Measurements from ENCODE around the gene EDN3. TPM values are rescaled to one million over a fixed set of nuclear protein-coding genes. Genes with fewer than 3 reads are reported as not detected.

Gene EDN3, protein sequence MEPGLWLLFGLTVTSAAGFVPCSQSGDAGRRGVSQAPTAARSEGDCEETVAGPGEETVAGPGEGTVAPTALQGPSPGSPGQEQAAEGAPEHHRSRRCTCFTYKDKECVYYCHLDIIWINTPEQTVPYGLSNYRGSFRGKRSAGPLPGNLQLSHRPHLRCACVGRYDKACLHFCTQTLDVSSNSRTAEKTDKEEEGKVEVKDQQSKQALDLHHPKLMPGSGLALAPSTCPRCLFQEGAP
- total RNA-seq: not detected

DNA sequence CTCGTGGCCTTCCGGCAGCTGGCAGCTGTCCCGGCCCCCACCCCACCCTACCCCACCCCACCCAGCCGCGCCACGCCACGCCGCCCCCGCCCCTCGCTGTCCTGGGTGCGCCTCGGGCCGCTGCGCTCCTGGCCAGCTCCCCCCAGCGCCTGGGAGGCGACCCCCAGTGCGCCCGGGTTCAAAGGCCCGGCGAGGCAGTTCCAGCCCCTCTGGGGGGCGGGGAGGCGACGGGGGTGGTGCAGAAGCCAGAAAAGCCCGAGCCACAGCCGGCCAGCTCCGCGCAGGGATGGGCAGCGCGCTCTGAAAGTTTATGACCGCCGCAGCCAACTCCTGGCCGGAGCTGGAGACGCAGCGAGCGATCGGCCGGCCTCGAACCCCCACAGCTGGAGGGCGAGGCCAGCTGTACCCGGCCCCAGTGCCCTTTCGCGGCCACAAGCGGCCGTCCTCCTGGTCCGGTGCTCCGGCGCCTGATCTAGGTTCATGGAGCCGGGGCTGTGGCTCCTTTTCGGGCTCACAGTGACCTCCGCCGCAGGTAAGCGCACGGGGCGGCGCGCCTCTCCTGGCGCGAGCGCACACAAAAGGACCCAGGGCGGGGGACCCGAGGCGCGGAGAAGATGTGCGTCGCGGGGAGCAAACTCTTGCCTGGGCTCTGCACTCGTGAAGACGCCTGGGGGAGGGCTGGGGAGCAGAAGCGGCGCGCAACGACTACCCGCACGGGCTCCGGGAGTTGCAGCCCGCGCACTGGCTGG is at the start of gene EDN3:
EDN3 (plus strand) TSS at position 279 of the 749 bp plus-strand sequence; CDS start at position 481, 202 bp downstream.
- ATAC-seq: no peak
- intact Hi-C loops (cut with DNase I): no loop called here

DNA sequence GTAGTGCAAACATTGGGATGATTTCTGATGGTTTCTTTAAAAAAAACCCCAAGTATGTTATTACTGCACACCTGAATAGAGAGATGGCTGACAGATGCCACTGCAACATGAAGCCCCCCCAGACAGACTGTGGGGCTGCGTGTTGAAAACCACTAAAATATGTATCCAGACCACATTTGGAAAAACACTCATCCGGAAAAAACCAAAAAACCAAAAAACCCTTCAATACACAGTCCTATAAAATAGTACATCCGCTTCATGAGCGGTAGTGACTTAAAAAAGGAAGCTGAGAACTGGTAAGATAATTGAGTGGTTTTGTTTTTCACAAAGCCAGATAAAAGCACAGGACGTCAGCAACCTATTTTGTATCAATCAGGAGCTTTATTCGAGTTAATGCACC is 47.1 kb upstream of the EDN3 start:
- ATAC-seq: no peak
- no peak for DNase-seq (ENCODE audit: low spot score)
- intact Hi-C loops (cut with DNase I): no loop called here

More for the DNA sequence above, at the start of gene EDN3:
- DNase-seq (ENCODE audit: low spot score): no peak

DNA sequence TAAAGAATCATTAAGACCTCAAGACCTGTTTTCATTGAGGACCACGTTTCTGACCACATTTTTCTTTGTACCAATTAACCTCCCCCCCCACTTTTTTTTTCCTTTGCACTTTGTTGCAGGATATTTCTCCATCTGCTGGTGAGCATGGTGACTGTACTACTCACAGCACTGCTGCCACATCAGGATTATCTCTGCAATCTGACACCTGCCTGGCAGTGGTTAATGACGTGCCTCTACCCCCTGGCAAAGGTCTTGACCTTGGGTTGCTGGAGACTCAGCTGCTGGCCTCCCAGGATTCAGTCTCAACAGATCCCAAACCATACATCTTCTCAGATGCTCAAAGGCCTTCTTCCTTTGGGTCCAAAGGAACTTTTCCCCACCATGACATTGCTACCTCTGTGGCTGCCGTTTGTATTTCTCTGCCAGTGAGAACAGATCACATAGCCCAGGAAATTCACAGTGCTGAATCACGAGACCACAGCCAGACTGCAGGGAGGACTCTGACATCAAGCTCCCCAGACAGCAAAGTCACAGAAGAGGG is 46.6 kb upstream of the EDN3 start:
- ATAC-seq: no peak
- DNase-seq (ENCODE audit: low spot score): no peak
- intact Hi-C loops (cut with DNase I): no loop called here

DNA sequence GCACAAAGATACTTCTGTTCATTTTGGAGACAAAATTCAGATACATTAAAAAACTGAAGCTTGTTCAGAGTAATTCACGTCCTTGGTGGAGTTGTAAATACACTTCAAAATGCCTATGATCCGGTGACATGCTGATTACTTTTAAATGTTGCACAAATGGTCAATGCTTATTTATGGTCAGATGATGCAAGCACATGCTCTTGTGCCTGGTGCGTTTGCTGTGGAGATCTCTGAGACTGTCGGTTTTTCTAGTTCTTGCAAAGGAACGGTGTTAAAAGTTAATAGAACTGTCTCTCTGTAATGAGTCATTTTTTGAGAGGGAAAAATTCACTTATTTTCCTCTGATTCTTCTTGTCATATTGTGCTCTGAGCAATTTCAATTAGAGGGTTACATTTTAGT is 45.2 kb upstream of the EDN3 start:
- ATAC-seq (no peak), DNase-seq (ENCODE audit: low spot score) (no peak)
- intact Hi-C loops (cut with DNase I): no loop called here

DNA sequence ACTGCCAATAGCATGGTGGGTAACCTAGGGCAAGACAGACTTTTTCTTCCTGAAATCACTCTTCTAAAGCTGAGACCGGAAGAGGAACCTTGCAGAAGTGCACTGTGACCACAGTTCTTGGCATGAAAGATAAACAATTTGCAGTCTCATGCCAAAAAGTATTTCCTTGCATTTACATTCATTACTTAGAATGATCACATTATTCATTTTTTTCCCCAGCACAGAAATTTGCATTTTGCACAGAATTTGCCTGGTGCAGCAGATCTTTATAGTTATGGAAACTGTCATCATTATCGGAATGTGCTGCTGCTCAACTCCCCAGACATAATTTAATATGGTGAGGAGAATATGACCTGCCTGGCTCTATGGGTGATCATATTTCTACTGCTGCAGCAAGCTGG is 42.2 kb upstream of the EDN3 start:
- no peak for ATAC-seq
- intact Hi-C loops (cut with DNase I): no loop called here

DNA sequence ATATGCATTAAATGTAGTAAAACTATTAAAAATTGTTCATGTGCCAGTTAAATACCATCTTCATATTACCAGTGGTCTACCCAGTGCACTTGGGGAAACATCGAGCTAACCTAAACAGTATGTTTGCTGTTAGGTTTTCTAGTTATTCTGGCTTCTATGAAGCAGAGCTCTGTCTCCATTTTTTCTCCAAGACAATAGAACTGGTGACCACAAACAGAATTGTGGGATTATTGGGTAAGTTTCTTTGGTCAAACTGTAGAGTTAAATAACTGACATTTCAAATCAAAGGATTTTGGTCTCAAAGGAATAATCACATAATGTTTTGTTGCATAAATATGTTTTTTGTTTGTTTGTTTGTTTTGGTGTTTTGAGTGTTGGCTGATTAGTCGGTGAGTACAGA is 40.5 kb upstream of the EDN3 start:
- DNase-seq (ENCODE audit: low spot score) (no peak), ATAC-seq (no peak)
- intact Hi-C loops (cut with DNase I): no loop called here

More for the DNA sequence above, 42.2 kb upstream of the EDN3 start:
- no peak for DNase-seq (ENCODE audit: low spot score)

DNA sequence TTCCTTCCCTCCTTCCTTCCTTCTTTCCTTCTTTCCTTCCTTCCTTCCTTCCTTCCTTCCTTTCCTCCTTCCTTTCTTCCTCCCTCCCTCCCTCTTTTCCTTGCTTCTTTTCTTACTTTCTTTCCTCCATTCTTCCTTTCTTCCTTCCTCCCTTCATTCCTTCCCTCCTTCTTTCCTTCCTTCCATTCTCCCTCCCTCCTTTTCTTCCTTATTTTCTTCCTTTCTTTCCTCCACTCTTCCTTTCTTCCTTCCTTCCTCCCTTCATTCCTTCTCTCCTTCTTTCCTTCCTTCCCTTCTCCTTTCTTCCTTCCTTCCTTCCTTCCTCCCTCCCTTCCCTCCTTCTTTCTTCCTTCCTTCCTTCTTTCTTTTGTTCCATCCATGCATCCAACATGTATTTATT is 35.1 kb upstream of the EDN3 start:
- no peak for ATAC-seq
- intact Hi-C loops (cut with DNase I): no loop called here
- DNase-seq (ENCODE audit: low spot score): no peak

DNA sequence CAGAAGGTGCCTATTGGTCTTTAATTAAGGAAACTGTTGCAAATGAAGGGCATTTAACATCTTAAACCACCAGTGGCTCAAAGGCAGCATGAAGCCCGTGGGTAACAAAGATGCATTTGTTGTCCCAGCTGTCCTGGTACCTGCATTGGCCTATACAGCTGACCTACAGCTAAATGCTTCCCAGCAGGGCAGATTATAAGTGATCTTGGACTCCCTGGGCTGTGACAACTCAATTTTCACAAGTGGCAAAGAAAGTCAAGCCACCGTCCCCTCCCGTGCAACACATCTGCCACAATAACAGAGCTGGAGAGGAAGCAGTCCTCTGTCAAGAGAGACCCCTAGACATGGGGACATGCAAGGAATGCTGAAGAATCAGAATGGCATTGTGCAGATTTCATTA is 31.5 kb upstream of the EDN3 start:
- intact Hi-C loops (cut with DNase I): no loop called here
- ATAC-seq (no peak), DNase-seq (ENCODE audit: low spot score) (no peak)

DNA sequence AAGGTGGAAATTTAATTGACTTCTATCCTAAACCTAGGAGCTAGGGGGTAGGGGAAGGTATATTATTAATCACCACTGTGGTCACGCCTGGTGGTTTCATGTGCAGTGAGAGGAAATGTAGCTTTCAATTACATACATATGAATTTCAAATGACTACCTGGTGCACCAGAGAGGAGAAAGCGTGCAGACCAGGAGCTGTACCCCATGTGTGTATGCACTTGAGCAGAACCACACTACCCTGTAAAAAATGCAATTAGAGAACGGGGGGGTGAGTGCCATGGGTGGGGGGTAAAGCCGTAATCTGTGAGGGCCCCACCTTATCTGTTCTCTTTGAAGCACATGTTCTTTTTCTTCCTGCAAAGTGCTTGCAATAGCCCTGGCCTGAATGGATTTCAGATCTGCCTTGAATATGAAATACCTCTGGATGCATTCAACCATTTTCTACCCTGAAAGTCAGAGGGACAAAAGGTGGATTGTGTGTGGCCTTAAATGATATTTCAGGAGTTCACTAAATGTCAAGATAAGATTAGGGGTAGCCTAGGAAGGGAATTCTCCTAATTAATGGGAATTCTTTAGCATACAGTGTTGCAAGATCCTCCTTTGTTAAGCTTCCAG is 30.9 kb upstream of the EDN3 start:
- intact Hi-C loops (cut with DNase I): no loop called here
- ATAC-seq (no peak), DNase-seq (ENCODE audit: low spot score) (no peak)

DNA sequence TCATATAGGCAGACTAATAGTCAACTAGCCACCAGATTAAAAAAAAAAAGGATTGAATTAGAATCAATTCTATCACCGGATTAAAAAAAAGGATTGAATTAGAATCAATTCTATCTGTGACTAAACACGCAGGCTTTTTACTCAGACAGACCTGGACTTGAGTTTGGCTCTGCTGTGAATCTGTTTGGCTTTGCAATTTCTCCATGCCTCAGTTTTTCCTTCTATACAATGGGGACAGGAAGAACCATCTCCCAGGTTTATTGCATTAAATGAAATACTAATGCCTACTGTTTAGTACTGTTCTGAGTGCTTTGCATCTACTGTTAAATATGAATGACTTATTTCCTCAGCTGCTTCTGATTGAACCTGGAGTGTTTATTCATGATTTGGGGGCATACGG is 30.0 kb upstream of the EDN3 start:
- ATAC-seq: no peak
- DNase-seq (ENCODE audit: low spot score): no peak

DNA sequence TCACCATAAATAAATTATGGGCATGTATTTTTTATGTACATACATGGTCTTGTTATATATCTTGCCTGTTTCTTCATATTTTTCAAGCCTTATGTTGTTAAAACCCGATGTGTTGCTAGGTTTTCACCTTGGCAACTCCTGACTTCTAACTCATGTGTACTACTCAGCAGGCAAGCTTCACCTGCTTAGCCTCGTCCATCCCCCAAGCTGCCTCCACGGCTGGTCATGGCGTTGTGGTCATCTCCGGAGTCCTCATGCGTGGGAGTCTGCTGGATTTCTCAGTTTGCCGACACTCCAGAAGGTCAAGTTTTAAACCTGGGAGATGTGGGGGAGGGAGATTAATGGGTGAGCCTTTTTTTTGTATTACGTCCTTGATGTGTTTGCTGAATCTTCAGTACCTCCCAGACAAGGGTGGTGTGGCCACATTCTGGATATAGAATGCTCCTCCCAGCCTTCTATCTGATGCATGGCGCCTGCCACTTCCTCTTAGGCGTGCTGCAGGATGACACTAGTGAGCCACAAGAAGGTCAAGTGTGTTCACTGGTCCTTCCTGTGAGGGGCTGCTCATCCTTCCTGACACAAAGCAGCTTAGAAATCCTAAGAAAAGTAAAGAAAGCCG is 26.6 kb upstream of the EDN3 start:
- ATAC-seq (no peak), DNase-seq (ENCODE audit: low spot score) (no peak)
- intact Hi-C loops (cut with DNase I): no loop called here

More for the DNA sequence above, 30.0 kb upstream of the EDN3 start:
- intact Hi-C loops (cut with DNase I): no loop called here

DNA sequence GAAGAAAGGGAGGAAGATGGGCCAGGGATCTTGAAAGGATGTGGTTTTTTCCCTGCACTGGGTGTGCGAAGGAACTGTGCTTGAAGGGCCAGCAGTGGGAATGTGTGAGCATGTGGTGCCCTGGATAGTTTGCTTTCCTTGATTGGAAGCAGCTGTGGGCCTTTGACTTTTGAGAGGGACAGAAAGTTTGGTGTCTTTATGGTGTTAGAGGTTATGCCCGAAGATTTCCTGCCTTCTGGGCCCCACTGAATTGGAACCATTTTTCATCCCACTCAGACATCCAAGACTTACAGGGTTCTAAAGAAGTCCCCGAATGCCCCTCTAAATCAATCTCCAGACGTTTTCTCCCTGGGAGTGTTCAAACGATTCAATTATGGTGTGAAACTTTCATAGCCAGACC is 23.5 kb upstream of the EDN3 start:
- ATAC-seq: no peak
- intact Hi-C loops (cut with DNase I): no loop called here
- no peak for DNase-seq (ENCODE audit: low spot score)

DNA sequence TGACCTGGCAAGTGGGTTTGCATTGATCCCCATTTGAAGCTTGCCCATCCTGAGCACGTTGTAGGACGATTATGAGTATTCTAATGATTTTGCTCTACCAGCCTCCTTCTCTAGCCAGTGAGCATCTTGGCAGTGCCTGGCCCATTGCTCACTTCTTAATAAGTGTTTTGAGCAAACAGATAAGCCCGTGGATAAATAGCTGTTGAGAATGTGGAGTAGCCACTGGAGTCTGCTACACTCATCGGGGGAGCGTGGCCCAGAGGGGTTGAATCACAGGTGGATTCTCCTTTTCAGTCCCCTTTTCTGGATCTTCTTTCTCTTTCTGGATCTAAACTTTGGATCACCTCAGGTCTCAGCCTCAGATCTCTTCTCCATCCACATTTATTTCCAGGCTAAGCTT is 15.9 kb upstream of the EDN3 start:
- no peak for DNase-seq (ENCODE audit: low spot score)
- intact Hi-C loops (cut with DNase I): no loop called here
- no peak for ATAC-seq

DNA sequence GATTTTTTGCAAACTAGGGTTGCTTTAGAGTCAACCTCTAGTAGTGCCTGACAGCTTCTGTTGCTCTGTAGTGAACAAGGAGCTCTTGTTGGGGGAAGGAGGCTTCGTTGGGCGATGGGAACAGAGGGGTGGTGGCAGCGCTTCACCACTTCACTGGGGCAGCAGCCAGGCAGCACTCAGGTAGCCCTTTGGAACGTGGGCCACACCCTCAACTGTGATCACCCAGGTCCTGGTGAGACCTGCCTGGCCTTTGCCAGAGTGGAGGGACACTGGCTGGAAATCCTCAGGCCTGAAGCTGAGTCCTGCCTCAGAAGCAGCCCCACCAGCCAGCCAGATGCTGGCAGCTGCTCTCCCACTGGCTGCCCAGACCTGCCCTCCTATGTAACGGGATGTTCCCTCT is 10.4 kb upstream of the EDN3 start:
- ATAC-seq: no peak
- intact Hi-C loops (cut with DNase I): no loop called here
- no peak for DNase-seq (ENCODE audit: low spot score)

DNA sequence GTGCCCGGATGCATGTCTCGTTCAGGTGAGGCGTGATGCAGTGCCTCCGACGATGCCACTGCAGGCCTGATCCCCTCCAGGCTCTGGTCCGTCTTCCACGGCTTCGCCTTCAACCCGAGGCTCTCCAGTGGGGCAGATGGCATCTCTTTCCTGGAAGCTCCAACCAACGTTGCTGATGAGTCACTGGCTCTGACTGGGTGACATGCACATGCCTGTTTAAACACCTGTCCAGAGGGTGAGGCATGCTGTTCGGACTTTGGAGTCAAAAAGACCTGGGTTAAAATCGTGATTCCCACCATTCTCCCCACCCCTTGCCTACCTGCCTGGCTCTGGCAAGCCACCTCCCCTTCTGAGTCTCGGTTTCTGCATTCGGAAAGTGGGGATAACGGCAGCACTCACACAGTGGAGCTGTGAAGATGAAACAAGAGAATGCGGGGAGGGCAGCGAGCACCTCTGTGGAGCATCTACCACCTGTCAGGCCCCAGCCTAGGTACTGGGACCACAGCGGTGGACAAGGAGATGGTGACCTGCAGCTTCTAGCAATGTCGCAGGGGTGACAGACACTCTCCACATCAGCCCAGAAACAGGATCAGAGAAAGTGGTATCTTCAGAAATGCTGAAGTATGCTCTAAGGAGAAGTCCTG is 8.5 kb upstream of the EDN3 start:
- DNase-seq (ENCODE audit: low spot score) (no peak), ATAC-seq (no peak)
- intact Hi-C loops (cut with DNase I): no loop called here

DNA sequence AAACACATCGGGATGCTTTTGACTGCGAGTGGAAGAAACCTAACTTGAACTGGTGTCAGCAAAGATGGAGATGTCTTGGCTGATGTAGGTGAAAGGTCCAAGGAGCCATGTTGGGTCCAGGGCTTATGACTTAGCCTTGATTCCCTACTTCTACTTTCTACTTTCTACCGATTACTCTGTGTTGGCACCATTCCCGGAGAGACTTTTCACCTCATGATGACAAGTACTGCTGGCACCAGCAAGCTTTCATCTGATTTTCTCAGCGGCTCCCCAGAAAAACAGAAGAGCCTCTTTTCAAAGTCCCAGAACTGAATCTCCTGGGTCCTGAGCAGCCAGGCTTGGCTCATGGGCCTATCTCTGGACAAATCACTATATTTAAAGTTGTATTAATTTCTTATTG is 4.9 kb upstream of the EDN3 start:
- ATAC-seq (no peak), DNase-seq (ENCODE audit: low spot score) (no peak)
- intact Hi-C loops (cut with DNase I): no loop called here

DNA sequence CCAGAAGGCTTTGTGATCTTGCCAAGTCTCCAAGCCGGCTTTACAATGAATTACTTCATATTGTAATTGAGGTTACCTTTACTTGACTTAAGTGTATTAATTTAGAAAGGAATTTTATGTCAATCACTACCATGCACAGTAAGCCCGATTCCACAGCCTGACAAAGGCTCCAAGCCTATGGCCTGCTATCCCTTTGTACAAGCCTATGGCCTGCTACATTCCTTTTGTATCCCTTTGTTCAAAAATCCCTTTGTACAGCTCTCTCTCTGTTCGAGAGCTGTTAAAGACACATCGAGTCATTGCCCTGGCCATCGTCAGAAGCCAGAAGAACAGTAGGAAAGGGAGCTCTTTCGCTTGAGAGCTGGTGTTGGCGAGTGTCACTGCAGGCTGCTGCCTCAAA is 2.7 kb upstream of the EDN3 start:
- no peak for ATAC-seq
- intact Hi-C loops (cut with DNase I): no loop called here

DNA sequence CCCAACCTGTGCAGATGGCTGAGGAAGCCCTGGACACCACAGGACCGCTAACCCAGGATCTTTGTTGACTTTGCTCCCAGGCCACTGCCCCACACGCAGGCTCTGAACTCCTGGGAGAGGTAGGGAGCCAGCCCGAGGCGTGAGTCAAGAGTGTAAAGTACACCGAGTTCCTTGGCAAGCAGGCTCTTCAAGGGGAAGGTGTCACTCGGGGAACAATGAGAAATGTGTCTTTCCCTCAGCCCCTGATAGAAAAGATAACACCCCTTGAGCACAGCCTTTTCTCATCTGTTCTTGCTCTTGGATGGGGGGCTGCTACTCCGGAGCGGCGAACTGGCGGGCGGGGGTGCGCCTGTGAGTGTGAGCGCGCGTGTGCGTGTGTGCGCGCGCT is 472 bp upstream of the EDN3 start:
- intact Hi-C loops (cut with DNase I): no loop called here
- DNase-seq (ENCODE audit: low spot score) (no peak), ATAC-seq (no peak)

More for the DNA sequence above, 2.7 kb upstream of the EDN3 start:
- no peak for DNase-seq (ENCODE audit: low spot score)

DNA sequence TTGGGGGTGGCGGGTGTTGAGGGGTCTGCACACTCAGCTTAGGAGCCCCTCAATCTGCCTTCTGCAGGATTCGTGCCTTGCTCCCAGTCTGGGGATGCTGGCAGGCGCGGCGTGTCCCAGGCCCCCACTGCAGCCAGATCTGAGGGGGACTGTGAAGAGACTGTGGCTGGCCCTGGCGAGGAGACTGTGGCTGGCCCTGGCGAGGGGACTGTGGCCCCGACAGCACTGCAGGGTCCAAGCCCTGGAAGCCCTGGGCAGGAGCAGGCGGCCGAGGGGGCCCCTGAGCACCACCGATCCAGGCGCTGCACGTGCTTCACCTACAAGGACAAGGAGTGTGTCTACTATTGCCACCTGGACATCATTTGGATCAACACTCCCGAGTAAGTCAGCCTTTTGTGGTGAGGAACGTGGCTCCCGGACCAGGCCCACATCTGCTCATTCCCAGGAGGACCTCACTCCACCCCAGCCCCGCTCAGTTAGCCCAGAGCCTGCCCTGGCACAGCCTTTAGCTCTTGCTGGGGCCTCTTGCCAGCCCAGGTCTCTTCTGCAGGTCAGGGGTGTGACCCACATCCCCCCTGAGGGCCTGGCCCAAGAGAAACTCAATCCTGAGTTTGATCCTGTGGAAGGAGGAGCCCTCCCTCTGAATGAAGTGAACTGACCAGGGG is 1.1 kb downstream of the EDN3 start:
- ATAC-seq (no peak), DNase-seq (ENCODE audit: low spot score) (no peak)
- intact Hi-C loops (cut with DNase I): no loop called here
